Fibroblast of the aortic adventitia (primary cell): ENCODE measurements around the gene SYT3. TPM values are rescaled to one million over a fixed set of nuclear protein-coding genes. Genes with fewer than 3 reads are reported as not detected.

Experiments
- DNase-seq: peaks from one replicate; pipeline ENCODE4 v3.0.0-alpha.2; 2010; ENCODE audit warnings: low read depth
- H3K4me3 ChIP-seq: 2 replicates; pipeline ENCODE4 v1.5.1; 2011; ENCODE audit warnings: low read depth, mild to moderate bottlenecking, control low read depth, low read length, moderate library complexity
- total RNA-seq: library from RNA; depleted of rRNA; stranded (reverse); fragments of >200 nt; gene quantifications from 2 replicates; pipeline ENCODE4 v1.2.3, GENCODE V29; 2012; ENCODE audit warnings: low replicate concordance
- TF ChIP-seq, protein P1 (sequence below): IDR thresholded peaks from 2 replicates; pipeline ENCODE4 v1.5.1; 2011; ENCODE audit warnings: mild to moderate bottlenecking, low read length, control low read depth, inconsistent platforms; ENCODE audit not compliant: insufficient read depth

Gene SYT3
- total RNA-seq, 1 donor, result 0.09 TPM

DNA sequence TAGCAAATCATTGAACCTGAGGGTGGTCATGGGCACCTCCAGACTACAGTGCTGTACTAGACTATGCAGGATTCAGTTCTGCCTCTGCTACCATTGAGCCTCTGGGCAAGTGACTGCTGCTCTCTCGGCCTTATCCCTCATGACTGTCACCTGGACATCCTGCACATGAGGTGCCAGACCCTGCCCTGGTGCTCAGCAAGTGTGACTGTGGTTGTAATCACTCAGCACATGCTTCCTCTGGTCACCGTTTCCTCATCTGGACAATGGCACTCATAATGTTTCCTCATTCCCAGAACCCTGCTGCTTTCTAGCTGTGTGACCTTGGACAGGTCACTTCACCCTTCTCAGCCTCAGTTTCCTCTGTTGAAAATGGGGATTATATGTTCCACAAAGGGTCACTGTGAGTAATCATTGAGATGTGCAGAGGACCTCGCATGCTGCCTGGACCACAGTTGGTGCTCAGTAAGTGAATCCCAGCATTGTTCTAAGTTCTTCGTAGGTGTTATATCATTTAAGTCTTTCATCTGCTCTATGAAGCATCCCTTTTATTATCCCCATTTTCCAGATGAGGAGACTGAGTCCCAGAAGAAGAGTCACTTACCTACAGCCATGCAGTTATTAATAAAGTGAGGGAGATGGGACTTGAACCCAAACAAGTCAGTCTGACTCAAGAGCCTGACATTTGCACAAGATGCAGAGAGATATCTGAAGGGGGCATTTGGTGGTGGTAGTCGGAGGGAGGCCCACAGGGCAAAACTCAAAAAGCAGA is 3.2 kb downstream of the SYT3 start:
- H3K4me3 ChIP-seq, result no peak overlapping the region
- TF ChIP-seq, protein P1, sequence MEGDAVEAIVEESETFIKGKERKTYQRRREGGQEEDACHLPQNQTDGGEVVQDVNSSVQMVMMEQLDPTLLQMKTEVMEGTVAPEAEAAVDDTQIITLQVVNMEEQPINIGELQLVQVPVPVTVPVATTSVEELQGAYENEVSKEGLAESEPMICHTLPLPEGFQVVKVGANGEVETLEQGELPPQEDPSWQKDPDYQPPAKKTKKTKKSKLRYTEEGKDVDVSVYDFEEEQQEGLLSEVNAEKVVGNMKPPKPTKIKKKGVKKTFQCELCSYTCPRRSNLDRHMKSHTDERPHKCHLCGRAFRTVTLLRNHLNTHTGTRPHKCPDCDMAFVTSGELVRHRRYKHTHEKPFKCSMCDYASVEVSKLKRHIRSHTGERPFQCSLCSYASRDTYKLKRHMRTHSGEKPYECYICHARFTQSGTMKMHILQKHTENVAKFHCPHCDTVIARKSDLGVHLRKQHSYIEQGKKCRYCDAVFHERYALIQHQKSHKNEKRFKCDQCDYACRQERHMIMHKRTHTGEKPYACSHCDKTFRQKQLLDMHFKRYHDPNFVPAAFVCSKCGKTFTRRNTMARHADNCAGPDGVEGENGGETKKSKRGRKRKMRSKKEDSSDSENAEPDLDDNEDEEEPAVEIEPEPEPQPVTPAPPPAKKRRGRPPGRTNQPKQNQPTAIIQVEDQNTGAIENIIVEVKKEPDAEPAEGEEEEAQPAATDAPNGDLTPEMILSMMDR, result no peak
- DNase-seq, result no peak

DNA sequence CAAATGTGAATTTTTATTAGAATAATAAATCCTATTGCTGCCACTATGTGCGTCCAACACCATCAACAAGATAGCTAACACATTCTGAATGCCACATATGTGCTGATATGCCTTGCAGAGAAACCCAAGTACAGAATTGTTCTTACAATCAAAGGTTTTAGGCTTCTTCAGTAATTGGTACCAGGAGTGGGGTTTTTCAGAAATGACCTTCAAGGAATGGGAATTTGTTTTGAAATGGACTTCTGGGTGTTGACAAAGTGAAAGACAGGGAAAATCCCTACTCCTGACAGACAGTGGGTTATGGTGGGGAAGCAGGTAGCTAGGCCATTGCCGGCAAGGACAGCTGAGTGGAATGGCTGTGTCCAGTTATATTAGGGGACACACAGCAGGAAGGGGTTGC is 5.7 kb downstream of the SYT3 start:
- no peak overlapping the region for H3K4me3 ChIP-seq
- no peak for DNase-seq
- TF ChIP-seq, protein P1, result no peak

DNA sequence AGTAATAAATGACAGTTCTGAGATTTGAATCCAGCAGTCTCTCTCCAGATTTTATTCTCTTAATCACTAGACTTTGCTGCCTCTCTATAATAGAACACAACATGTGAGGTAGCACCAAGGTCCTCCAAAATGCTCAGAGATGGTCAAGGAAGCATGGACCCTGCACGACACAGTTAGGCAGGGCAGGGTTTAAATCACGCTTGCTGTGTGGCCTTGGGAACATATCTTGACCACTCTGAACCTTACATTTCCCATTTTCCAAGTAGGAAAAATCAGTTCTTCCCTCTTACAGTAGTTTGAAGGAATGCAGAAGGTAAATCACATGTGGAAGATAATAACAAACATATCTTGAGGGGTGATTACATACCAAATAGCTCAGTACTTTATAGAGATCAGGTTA is 6.3 kb downstream of the SYT3 start:
- TF ChIP-seq, protein P1, result no peak
- DNase-seq, result no peak
- H3K4me3 ChIP-seq, result no peak overlapping the region

DNA sequence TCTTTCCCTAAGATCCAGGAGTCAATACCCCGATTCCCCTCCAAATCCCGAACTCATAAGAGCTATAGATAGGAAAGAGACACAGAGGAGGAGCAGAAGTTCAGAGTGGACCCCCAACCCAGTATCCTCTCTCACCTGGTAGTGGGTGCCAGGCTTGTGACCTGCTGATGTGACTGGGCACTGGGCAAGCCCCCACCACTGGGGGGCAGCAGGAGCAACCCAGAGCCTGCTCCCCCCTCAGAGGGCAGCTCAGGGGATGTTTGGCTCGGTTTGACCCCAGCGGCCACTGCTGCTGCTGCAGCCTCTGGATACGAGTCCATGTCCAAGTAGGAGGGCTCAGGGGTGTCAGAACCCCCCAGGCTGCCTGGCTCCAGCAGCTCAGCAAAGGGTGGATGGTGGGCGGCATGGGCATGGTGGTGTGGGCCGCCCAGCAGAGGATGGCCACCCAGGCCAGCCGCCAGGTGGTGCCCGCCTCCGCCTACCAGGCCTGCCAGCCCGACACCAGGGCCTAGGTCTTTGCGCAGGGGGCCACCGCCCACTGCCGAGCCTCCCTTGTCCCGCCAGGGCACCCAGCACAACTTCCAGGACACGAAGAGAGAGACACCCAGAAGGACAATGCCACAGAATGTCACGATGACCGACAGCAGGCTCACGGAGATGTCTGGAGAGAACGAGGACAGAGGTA is 7.4 kb downstream of the SYT3 start:
- TF ChIP-seq, protein P1, result no peak
- no peak for DNase-seq
- no peak overlapping the region for H3K4me3 ChIP-seq

DNA sequence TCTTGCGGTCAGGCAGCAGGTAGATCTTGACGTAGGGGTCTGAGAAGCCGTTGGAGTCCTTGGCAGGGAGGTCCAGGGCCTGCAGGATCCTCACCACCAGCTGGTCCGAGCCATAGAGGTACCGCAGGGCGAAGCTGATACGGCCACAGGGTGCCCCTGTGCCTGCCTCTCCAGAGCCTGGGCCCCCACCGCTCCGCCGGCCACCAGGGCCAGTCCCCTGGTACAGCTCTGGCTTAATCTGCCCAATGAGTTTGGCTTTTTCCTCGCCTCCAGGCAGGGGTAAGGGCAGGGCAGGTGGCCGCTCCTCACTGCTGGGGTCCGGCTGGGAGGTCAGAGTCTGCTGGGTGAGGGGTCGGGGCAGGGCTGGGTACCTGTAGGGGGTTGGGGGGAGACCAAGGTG is 9.9 kb downstream of the SYT3 start:
- TF ChIP-seq, protein P1, result no peak
- no peak for DNase-seq
- no peak overlapping the region for H3K4me3 ChIP-seq

DNA sequence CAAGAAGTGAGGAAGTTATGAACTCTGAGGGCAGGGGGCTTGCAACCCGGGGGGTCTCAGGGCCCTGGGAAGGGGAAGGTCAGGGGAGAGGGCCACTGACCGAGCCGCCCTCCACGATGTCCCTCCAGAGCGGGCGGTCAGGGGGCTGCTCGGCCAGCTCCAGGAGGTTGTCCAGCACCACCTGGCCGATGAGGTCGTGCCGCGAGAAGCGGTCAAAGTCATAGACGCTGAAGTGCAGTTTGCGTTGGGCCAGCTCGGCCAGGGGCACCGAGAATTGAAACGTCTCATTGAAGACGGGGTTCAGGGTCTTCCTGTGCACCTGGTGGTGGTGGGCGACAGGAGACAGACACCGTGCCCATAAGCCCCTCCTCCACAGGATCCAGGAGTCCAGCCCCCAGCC is 10.5 kb downstream of the SYT3 start:
- TF ChIP-seq, protein P1, result no peak
- no peak overlapping the region for H3K4me3 ChIP-seq
- DNase-seq, result no peak

DNA sequence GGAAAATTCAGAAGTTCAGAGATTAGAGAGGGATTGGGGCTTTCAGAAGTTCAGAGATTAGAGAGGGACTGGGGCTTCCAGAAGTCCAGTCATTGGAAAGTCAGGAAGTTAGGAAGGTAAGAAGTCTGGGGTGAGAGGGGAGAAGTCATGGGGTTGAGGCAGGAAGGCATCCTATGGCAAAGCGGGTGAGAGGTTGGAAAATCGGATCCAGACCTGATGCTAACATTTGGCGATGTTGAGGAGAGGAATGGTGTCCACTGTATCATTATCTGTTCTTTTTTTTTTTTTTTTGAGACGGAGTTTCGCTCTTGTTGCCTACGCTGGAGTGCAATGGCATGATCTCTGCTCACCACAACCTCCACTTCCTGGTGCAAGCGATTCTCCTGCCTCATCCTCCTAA is 11.1 kb downstream of the SYT3 start:
- H3K4me3 ChIP-seq, result no peak overlapping the region
- no peak for DNase-seq
- TF ChIP-seq, protein P1, result no peak
